Smooth muscle cell of trachea (primary cell): ENCODE results near the gene PAIP2B. TPM values are rescaled to one million over a fixed set of nuclear protein-coding genes. Genes with fewer than 3 reads are reported as not detected.

Experiments
- total RNA-seq: library from RNA; depleted of rRNA; stranded (reverse); fragments of >200 nt; gene quantifications from 2 replicates; pipeline ENCODE4 v1.2.1, GENCODE V29; 2014

PAIP2B gene
- total RNA-seq, result 0.66 and 0.73 TPM in 2 replicates

DNA sequence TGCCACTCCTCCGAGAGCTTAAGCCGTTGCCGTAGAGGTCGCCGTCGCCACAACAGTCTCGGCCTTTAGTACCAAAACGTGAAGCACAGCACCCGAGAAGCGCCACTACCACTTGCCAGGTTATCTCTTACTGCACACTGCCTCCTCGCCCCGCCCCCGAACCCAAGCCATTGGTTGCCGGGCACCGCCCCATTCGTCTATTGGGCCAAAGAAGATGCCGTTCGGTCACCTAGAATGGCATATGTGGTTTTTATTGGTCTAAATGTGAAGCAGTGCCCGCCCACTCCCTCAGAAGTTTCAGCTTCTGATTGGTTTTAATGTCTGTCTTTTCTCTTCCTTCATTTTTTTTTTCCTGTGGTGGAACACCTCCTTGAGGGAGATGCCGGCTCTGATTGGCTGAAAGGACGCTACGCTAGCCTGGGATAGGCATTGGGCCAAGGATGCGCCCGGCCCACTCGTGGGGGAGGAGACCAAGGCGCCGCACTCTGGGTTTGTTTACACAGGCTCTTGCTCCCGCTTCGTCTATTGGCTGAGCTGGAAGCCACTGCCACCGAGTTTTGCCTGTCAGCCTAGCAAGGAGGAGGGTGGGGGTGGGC is at the start of gene PAIP2B:
Gene PAIP2B (minus strand): TSS at position 139 of the 596 bp plus-strand sequence. CDS start 24,514 bp downstream, outside the sequence.

Other genes starting within 250 kb of the PAIP2B start
- 0.83 and 1.3 TPM in 2 replicates for gene ANKRD53, start 248.5 kb downstream of the PAIP2B start, total RNA-seq
- 36.7 and 36.9 TPM in 2 replicates for gene TEX261, start 232.2 kb downstream of the PAIP2B start, total RNA-seq
- 70.8 and 76.3 TPM in 2 replicates for gene NAGK, start 158.5 kb downstream of the PAIP2B start, total RNA-seq
- gene MCEE, start 96.9 kb downstream of the PAIP2B start, total RNA-seq, result 23.5 and 29.8 TPM in 2 replicates
- 10.9 and 22.5 TPM in 2 replicates for gene MPHOSPH10, start 96.5 kb downstream of the PAIP2B start, total RNA-seq
- gene ZNF638, start 104.7 kb upstream of the PAIP2B start, total RNA-seq, result 97.6 and 130 TPM in 2 replicates
- 0.15 and 0.17 TPM in 2 replicates for gene DYSF, start 226.5 kb upstream of the PAIP2B start, total RNA-seq